HL-60 (cell line): Measurements from ENCODE around the gene BAIAP2.

ENCODE experiments used
- POLR2AphosphoS5 ChIP-seq: IDR thresholded peaks from 2 replicates; pipeline ENCODE4 v1.6.1; 2012; ENCODE audit warnings: low read depth
- REST ChIP-seq: IDR thresholded peaks from 2 replicates; pipeline ENCODE4 v1.6.1; 2012; ENCODE audit warnings: low read depth; ENCODE audit not compliant: insufficient replicate concordance
- TF ChIP-seq, protein P1 (sequence below): IDR thresholded peaks from one replicate; pipeline ENCODE4 v1.5.1; 2011; ENCODE audit warnings: low read length, control low read depth, inconsistent platforms; ENCODE audit not compliant: insufficient read depth

GRCh38 chr17:81124377-81124776 lies 89.4 kb downstream of the BAIAP2 start:
- TF ChIP-seq, protein P1, sequence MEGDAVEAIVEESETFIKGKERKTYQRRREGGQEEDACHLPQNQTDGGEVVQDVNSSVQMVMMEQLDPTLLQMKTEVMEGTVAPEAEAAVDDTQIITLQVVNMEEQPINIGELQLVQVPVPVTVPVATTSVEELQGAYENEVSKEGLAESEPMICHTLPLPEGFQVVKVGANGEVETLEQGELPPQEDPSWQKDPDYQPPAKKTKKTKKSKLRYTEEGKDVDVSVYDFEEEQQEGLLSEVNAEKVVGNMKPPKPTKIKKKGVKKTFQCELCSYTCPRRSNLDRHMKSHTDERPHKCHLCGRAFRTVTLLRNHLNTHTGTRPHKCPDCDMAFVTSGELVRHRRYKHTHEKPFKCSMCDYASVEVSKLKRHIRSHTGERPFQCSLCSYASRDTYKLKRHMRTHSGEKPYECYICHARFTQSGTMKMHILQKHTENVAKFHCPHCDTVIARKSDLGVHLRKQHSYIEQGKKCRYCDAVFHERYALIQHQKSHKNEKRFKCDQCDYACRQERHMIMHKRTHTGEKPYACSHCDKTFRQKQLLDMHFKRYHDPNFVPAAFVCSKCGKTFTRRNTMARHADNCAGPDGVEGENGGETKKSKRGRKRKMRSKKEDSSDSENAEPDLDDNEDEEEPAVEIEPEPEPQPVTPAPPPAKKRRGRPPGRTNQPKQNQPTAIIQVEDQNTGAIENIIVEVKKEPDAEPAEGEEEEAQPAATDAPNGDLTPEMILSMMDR, result no peak
- TF ChIP-seq REST, result no peak
- TF ChIP-seq POLR2AphosphoS5, result no peak
